ENCODE data around the gene TMEM80. TPM values are rescaled to one million over a fixed set of nuclear protein-coding genes. Genes with fewer than 3 reads are reported as not detected.

The TMEM80 gene
- total and polyA plus RNA-seq, 10 of the 15 experiments (the other 5 are each of a cell fraction or from before 2014, with no cell fraction given) = 6.7 to 30.9 (median 20.7) TPM

GRCh38 chr11:724049-724777, 28.6 kb downstream of the TMEM80 start:
- Histone ChIP-seq H3K4me2 (ENCODE audit: control insufficient read depth, insufficient read depth) (no peak overlapping the region), H2AFZ (ENCODE audit: control insufficient read depth, low read depth, low read length) (no peak overlapping the region), H3K27ac (ENCODE audit: control insufficient read depth, insufficient read depth) (no peak overlapping the region), H3K4me1 (ENCODE audit: control insufficient read depth, insufficient read depth, low read length) (peaks cover 18% of the 10 kb centered on the region), H3K9ac (ENCODE audit: control insufficient read depth, insufficient read depth, low read length) (no peak overlapping the region), H3K36me3 (ENCODE audit: control insufficient read depth in 2 of 2, insufficient read depth in 2 of 2, low read length in 1 of 2) (no peaks in the 10 kb centered on the region), H3K27me3 (replicated peaks in 1 of 2; ENCODE audit: control insufficient read depth in 2 of 2, insufficient read depth in 2 of 2, low read length in 1 of 2) (0 out of 4 replicates have a peak, but pooled peaks cover 0 to 3% of the 10 kb centered on the region in 2 experiments), H3K4me3 (no peak overlapping the region), H4K20me1 (ENCODE audit: control insufficient read depth, insufficient read depth) (no peaks in the 10 kb centered on the region; the same call in 1 of the 2 replicates), H3K79me2 (ENCODE audit: control insufficient read depth, insufficient read depth, low read length) (no peaks in the 10 kb centered on the region), H3K9me3 (replicated peaks; ENCODE audit: control insufficient read depth, insufficient read depth, low read length) (no peaks in the 10 kb centered on the region)
- in situ Hi-C loops (cut with MboI) = loop anchor here (10.0 kb wide), 1 partner anchor 59 kb away; no protein-coding TSS in a partner anchor
- DNase-seq (ENCODE audit: low read depth, low spot score) (no peak), ATAC-seq (no peak), FAIRE-seq (no peak)
- TF ChIP-seq ZBED1 (IDR thresholded peaks at IDR 0.05; ENCODE audit: borderline replicate concordance) (no peak), E4F1 (IDR thresholded peaks at IDR 0.05; ENCODE audit: borderline replicate concordance, partially characterized antibody) (no peak), KLF5 (IDR thresholded peaks at IDR 0.05; ENCODE audit: partially characterized antibody) (no peak)
- ChIA-PET SMC1A (ENCODE audit: uncharacterized antibody, unreplicated experiment) (interaction anchor here (0.8 to 1.9 kb wide), 4 partner anchors 28 to 123 kb away, joined by 3 to 11 read pairs (median 3); partner anchors contain the start of gene TMEM80), POLR2A (interaction anchor here (0.6 to 8.2 kb wide), 4 partner anchors 10 to 156 kb away, joined by 3 to 72 read pairs (median 4); partner anchors contain the start of genes DEAF1 and TMEM80), CTCF (interaction anchor here (0.7 to 8.6 kb wide), 14 partner anchors 17 to 177 kb away, joined by 3 to 127 read pairs (median 3); partner anchors contain the start of genes DEAF1, LMNTD2, PHRF1 and RASSF7), RAD21 (ENCODE audit: unreplicated experiment) (interaction anchor here (0.9 to 3.8 kb wide), 4 partner anchors 28 to 169 kb away, joined by 3 to 34 read pairs (median 10); partner anchors contain the start of genes DEAF1 and TMEM80)
- intact Hi-C loops (cut with micrococcal nuclease; ENCODE audit: unreplicated experiment) = loop anchor here (5.0 kb wide), 1 partner anchor 107 kb away; the partner anchor contains the start of gene IRF7
- WGBS (ENCODE audit: insufficient coverage, insufficient replicate concordance, low lambda C conversion rate, missing lambda C conversion rate) = 45% methylated on average over 19 of the region's 19 CpGs
- no TSS peak for BruUV-seq (replicated peaks)

All from GM12878 (cell line).